ENCODE data around the gene NEK4. TPM values are rescaled to one million over a fixed set of nuclear protein-coding genes. Genes with fewer than 3 reads are reported as not detected.

NEK4 gene
- total RNA-seq, 2 donors from 2014 or later: 7.3 to 14.7 TPM

Other genes with a start within 250 kb of the NEK4 start
- 1 to 10 TPM; 2.3 to 2.5 TPM for gene NT5DC2, start 237.1 kb downstream of the NEK4 start, total RNA-seq
- 1 to 10 TPM; 4.9 to 8.0 TPM for gene UQCC5, start 234.3 kb downstream of the NEK4 start, total RNA-seq
- gene PBRM1, start 85.0 kb downstream of the NEK4 start, total RNA-seq: 10 to 100 TPM; 62.8 to 70.8 TPM
- gene GNL3, start 84.9 kb downstream of the NEK4 start, total RNA-seq: 100 to 1,000 TPM; 109 to 117 TPM
- gene GLT8D1, start 65.1 kb downstream of the NEK4 start, total RNA-seq: 10 to 100 TPM; 18.9 to 23.0 TPM
- 10 to 100 TPM; 62.6 to 63.7 TPM for gene SPCS1, start 64.8 kb downstream of the NEK4 start, total RNA-seq
- gene ITIH1, start 6.7 kb upstream of the NEK4 start, total RNA-seq: not detected
- not detected for gene ITIH3, start 23.9 kb upstream of the NEK4 start, total RNA-seq
- 10 to 100 TPM; 25.8 to 40.6 TPM for gene ITIH4, start 59.7 kb upstream of the NEK4 start, total RNA-seq
- 10 to 100 TPM; 12.3 to 16.0 TPM for gene MUSTN1, start 64.1 kb upstream of the NEK4 start, total RNA-seq
- 10 to 100 TPM; 41.1 to 42.6 TPM for gene STIMATE, start 126.6 kb upstream of the NEK4 start, total RNA-seq

All from T-helper 17 cell (primary cell).